ENCODE measurements around the gene EPHB1. TPM values are rescaled to one million over a fixed set of nuclear protein-coding genes. Genes with fewer than 3 reads are reported as not detected.

The EPHB1 gene
- total RNA-seq, 4 donors from 2014 or later = 11.1 to 14.2 (median 13.0) TPM

GRCh38 chr3:135117977-135118376 lies 322.9 kb downstream of the EPHB1 start:
- no peak for DNase-seq (ENCODE audit: low spot score in 2 of 2)
- TF ChIP-seq, protein P1, sequence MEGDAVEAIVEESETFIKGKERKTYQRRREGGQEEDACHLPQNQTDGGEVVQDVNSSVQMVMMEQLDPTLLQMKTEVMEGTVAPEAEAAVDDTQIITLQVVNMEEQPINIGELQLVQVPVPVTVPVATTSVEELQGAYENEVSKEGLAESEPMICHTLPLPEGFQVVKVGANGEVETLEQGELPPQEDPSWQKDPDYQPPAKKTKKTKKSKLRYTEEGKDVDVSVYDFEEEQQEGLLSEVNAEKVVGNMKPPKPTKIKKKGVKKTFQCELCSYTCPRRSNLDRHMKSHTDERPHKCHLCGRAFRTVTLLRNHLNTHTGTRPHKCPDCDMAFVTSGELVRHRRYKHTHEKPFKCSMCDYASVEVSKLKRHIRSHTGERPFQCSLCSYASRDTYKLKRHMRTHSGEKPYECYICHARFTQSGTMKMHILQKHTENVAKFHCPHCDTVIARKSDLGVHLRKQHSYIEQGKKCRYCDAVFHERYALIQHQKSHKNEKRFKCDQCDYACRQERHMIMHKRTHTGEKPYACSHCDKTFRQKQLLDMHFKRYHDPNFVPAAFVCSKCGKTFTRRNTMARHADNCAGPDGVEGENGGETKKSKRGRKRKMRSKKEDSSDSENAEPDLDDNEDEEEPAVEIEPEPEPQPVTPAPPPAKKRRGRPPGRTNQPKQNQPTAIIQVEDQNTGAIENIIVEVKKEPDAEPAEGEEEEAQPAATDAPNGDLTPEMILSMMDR (IDR thresholded peaks at IDR 0.05) = no peak
- TF ChIP-seq POLR2A (IDR thresholded peaks at IDR 0.05) = no peak
- 69 to 75% methylated on average over 4 to 5 of the region's 5 CpGs for WGBS, 2 donors
- intact Hi-C loops (cut with DNase I; ENCODE audit: low total_unique reads) = no loop called here
- H3K4me3 ChIP-seq (ENCODE audit: low read depth, poor library complexity, severe bottlenecking) = no peak overlapping the region

DNA sequence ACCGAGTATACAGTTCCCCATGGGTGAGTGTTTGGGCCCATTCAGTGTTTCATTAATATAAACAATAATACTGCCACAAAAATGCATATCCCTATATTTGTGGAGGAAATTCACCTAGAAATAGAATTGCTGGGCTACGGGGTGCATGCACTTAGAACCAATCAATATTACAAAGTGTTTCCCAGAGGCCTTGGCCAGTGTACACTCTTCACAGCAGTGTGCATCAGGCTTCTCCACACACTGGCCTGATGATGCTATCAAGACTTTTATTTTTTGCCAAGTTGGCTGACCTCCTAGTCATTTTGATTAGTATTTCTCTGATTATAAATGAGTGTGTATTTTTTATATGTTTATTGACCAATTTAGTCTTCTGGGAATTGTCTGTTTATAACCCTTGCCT lies 323.7 kb downstream of the EPHB1 start:
- no peak for TF ChIP-seq POLR2A (IDR thresholded peaks at IDR 0.05)
- no peak for DNase-seq (ENCODE audit: low spot score in 2 of 2)
- 86 to 93% methylated on average over 2 of the region's 2 CpGs for WGBS, 2 donors
- H3K4me3 ChIP-seq (ENCODE audit: low read depth, poor library complexity, severe bottlenecking) = no peak overlapping the region
- intact Hi-C loops (cut with DNase I; ENCODE audit: low total_unique reads) = no loop called here

DNA sequence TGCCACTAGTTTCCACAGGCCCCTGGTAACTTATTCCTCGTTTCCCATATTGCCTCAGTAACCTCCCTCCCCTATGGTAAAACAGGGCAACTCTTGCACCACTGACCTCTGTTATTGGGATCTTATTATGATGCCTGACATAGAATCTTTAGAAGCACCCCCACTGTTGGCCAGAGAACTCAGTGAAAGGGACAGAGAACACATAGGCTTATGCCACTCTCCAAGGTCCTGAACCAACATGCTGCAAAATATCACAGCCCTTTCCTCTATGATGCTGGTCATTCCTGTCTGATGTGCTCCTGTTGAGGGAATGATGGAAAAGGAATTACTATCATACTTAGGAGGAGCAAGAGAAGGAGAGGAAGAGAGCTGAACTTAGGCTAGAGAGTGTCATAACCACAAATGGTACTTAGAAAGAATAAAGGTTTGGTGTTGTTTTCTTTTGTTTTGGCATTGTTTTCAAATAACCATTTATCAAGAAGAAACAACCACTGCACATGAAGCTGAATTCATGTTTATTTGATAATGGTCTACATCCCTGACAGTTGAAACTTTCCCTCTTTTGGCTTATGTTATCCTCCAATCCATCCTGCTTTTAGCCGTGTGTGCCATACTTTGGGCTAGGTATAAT lies 330.2 kb downstream of the EPHB1 start:
- WGBS, 2 donors = 81 to 85% methylated on average over 2 of the region's 2 CpGs
- no peak for DNase-seq (ENCODE audit: low spot score in 2 of 2)
- H3K4me3 ChIP-seq (ENCODE audit: low read depth, poor library complexity, severe bottlenecking) = no peak overlapping the region
- intact Hi-C loops (cut with DNase I; ENCODE audit: low total_unique reads) = no loop called here
- TF ChIP-seq, protein P1 (IDR thresholded peaks at IDR 0.05) = no peak
- no peak for TF ChIP-seq POLR2A (IDR thresholded peaks at IDR 0.05)

GRCh38 chr3:135127946-135128470 lies 332.9 kb downstream of the EPHB1 start:
- no peak overlapping the region for H3K4me3 ChIP-seq (ENCODE audit: low read depth, poor library complexity, severe bottlenecking)
- 72 to 78% methylated on average over 5 of the region's 5 CpGs for WGBS, 2 donors
- intact Hi-C loops (cut with DNase I; ENCODE audit: low total_unique reads) = no loop called here
- DNase-seq (ENCODE audit: low spot score in 2 of 2) = no peak
- TF ChIP-seq POLR2A (IDR thresholded peaks at IDR 0.05) = no peak
- TF ChIP-seq, protein P1 (IDR thresholded peaks at IDR 0.05) = no peak

- DNase-seq (ENCODE audit: low spot score in 2 of 2) = no peak
- TF ChIP-seq, protein P1 (IDR thresholded peaks at IDR 0.05) = no peak
- 60 to 63% methylated on average over 3 of the region's 3 CpGs for WGBS, 2 donors
- no peak overlapping the region for H3K4me3 ChIP-seq (ENCODE audit: low read depth, poor library complexity, severe bottlenecking)
- intact Hi-C loops (cut with DNase I; ENCODE audit: low total_unique reads) = no loop called here
Measured at GRCh38 chr3:135128818-135129217, 333.8 kb downstream of the EPHB1 start.

- TF ChIP-seq, protein P1 (IDR thresholded peaks at IDR 0.05) = no peak
- TF ChIP-seq POLR2A (IDR thresholded peaks at IDR 0.05) = no peak
- no peak overlapping the region for H3K4me3 ChIP-seq (ENCODE audit: low read depth, poor library complexity, severe bottlenecking)
- WGBS, 2 donors = 76 to 77% methylated on average over 7 of the region's 7 CpGs
- DNase-seq (ENCODE audit: low spot score in 2 of 2) = no peak
- intact Hi-C loops (cut with DNase I; ENCODE audit: low total_unique reads) = no loop called here
Measured at GRCh38 chr3:135131290-135131689, 336.2 kb downstream of the EPHB1 start.
